Measurements from ENCODE around the gene RTCA.
"Not testable (repeated sequence)": the region's sequence is repeated elsewhere in the genome, so short reads cannot be mapped to it uniquely, and the experiment has no call there.

- TF ChIP-seq CTCF (IDR thresholded peaks at IDR 0.05; ENCODE audit: insufficient read depth, low read length); POLR2AphosphoS5 (IDR thresholded peaks at IDR 0.05; ENCODE audit: low read depth); REST (IDR thresholded peaks at IDR 0.05; ENCODE audit: insufficient replicate concordance, low read depth): not testable (repeated sequence)
Measured at GRCh38 chr1:100339735-100340134, 73.7 kb downstream of the RTCA start.

All from HL-60 (cell line).